NOMO-1 treated with dmso at 0.1 percent for 144 hours (cell line): Measurements from ENCODE around the gene CTAGE4.
"Not testable (repeated sequence)": the region's sequence is repeated elsewhere in the genome, so short reads cannot be mapped to it uniquely, and the experiment has no call there.

Source experiments
- DNase-seq: peaks from one replicate; lab custom pipeline; 2025; ENCODE audit not compliant: unreplicated experiment; lab: John Stamatoyannopoulos, UW

The CTAGE4 gene

GRCh38 chr7:144203086-144203485 is 19.8 kb downstream of the CTAGE4 start:
- not testable (repeated sequence) for DNase-seq

- DNase-seq = not testable (repeated sequence)
Measured at GRCh38 chr7:144205306-144205705, 22.0 kb downstream of the CTAGE4 start.

- not testable (repeated sequence) for DNase-seq
Measured at GRCh38 chr7:144217200-144217599, 33.9 kb downstream of the CTAGE4 start.

GRCh38 chr7:144218581-144218980 is 35.3 kb downstream of the CTAGE4 start:
- not testable (repeated sequence) for DNase-seq

GRCh38 chr7:144219149-144219548 is 35.9 kb downstream of the CTAGE4 start:
- DNase-seq = not testable (repeated sequence)

- not testable (repeated sequence) for DNase-seq
Measured at GRCh38 chr7:144220531-144220930, 37.3 kb downstream of the CTAGE4 start.

- not testable (repeated sequence) for DNase-seq
Measured at GRCh38 chr7:144223675-144224074, 40.4 kb downstream of the CTAGE4 start.

GRCh38 chr7:144226866-144227265 is 43.6 kb downstream of the CTAGE4 start:
- DNase-seq = not testable (repeated sequence)

- DNase-seq = not testable (repeated sequence)
Measured at GRCh38 chr7:144228810-144229209, 45.5 kb downstream of the CTAGE4 start.

GRCh38 chr7:144231027-144231426 is 47.8 kb downstream of the CTAGE4 start:
- not testable (repeated sequence) for DNase-seq

GRCh38 chr7:144233039-144233438 is 49.8 kb downstream of the CTAGE4 start:
- DNase-seq = not testable (repeated sequence)
